Globus pallidus (tissue), 1 donor: ENCODE measurements around the gene HUNK.
A peak's percentile ranks its signal among the peaks of the same experiment; 100 is the strongest.
"Not testable (repeated sequence)": the region's sequence is repeated elsewhere in the genome, so short reads cannot be mapped to it uniquely, and the experiment has no call there.

Experiments
- DNase-seq: peaks from one replicate; pipeline ENCODE4 v3.0.0-alpha.2; 2015; ENCODE audit warnings: low spot score

HUNK gene

GRCh38 chr21:31997191-31997590 is 124.4 kb downstream of the HUNK start:
- DNase-seq = no peak

GRCh38 chr21:31999810-32000468 is 127.1 kb downstream of the HUNK start:
- DNase-seq = no peak

DNA sequence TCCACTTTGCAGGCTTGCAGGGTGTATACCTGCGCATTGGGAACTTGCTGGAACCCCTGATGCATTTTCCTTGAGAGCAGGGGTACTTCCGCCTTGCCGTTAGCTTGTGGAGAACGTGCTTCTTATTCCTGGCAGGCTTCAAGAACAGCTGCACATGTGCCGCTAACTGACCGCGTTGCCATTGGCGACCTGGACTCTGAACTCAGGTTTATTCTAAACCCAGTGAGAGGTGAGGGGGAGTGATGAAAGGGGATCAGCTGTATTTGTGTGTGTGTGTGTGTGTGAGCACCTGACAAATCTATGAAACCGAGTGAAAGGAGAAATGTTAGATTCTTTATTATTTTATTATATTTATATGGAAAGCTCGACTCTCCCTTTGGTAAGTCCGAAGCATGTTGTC is 128.6 kb downstream of the HUNK start:
- DNase-seq = no peak

- no peak for DNase-seq
Observed at GRCh38 chr21:32003411-32003810, 130.6 kb downstream of the HUNK start.

DNA sequence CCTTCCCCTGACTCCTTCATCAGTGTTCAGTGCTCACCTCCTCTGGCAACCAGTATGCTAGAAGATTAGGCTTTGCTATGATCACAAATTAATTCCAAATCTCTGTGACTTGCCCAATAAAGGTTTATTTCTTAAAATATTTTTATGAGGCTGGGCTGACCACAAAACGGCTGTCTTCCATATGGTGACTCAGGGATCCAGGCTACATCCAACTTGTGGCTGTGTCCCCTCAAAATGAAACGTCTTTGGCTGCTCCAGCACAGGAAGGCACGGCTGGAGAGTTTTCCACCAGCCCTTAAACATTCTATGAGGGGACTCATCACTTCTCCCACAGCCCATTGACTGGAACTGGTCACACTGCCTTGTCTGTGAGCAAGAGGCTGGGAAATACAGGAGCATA is 131.5 kb downstream of the HUNK start:
- no peak for DNase-seq

DNA sequence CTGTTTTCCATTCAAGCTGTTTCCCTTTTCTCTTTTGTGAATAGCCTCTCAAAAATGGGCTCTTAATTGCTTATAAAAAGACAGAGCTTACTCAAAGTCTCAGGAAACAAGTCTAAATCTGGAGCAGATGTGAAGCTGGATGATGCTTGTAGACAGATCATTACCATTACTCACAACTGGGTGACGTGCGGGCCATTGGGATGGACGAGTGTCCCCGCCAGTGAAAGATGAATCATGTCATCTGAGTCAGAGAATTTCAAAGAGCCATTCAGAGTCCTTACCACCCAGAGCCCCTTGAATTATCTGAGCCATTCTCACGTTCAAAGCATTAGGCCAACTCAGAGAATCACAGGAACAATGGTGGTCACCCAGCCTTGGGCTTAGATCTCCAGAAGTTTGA is 134.6 kb downstream of the HUNK start:
- no peak for DNase-seq

- no peak for DNase-seq
Observed at GRCh38 chr21:32008714-32009113, 135.9 kb downstream of the HUNK start.

DNA sequence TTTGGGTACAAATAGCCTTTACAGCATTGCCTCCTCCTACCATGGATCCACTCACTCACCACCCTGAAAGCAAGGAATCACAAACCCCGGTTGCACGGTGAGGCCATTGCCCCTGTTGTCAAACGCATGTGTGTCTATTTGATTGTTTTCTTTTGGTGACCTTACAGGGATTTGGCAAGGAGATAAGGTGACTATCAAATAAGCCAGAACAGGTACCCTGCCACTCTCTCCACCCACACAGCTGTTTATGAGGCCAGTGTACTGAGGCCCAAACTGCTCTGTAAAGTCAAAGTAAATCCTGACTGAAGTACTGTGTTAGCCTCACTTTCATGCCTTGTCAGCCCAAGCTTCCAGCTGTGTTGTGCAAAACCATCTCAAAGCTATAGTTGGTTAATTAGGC is 136.4 kb downstream of the HUNK start:
- DNase-seq = no peak

GRCh38 chr21:32015461-32016139 is 142.8 kb downstream of the HUNK start:
- no peak for DNase-seq

DNA sequence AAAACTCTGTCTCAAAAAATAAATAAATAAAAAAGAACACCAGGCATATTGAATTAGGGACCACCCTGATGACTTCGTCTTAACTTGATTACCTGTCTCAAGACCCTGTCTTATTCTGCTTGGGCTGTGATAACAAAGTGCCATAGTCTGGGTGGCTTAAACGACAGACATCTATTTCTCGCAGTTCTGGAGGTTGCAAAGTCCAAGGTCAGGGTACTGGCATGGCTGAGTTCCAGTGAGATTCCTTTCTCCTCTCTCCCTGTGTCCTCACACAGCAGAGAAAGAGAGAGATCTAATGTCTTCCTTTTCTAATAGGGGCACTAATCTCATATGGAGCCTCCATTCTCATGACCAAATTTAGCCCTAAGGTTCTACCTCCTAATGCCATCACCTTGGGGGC is 145.6 kb downstream of the HUNK start:
- DNase-seq = no peak

DNA sequence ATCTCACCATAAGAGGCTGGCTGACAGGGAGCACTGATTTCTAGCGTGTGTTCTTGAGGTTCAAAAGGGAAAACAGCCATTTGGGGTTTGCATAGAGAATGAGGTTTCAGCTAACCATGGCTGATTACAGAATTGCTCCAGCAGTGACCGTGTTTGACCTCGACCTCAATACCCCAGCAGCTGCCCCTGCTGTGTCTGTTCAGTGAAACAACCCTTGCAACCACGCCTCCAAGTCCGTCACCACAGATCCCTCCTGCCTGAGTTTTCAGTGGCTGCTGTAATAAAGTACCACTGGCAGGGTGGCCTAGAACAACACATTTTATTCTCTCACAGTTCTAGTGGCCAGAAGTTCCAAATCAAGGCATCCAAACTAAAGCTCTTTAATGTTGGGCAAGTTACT is 147.7 kb downstream of the HUNK start:
- DNase-seq = no peak

DNA sequence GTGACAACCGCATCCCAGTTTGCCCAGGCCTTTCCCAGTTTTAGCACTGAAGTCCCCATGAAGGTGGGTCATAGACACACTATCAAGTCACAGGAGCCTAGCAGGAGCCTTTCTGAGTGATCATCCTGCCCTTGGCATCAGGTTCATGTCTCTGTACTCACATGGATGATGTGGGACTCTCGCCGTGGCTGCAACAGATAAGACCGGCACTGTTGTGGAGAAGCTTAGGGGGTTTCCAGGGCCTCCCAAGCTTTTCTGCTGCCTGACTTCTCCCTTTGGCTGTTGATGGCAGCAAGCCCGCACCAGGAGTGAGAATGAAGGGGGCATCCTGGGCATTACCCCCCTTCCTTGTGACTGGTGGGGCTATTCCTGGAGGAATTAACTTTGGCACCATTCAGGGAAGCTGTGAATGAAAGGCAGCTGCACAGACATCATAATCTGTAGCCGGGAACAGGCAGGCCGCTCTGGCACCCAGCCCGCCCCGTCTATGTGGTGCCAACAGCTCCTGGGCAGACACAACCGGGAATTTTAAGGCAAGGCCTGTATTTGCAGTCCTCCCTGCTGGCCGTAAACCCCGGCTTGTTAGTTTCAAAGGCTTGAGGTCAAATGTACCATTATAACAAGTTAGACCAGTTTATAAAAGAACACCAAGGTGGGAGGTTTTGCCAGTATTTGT is 148.6 kb downstream of the HUNK start:
- DNase-seq = peak; percentile 39

DNA sequence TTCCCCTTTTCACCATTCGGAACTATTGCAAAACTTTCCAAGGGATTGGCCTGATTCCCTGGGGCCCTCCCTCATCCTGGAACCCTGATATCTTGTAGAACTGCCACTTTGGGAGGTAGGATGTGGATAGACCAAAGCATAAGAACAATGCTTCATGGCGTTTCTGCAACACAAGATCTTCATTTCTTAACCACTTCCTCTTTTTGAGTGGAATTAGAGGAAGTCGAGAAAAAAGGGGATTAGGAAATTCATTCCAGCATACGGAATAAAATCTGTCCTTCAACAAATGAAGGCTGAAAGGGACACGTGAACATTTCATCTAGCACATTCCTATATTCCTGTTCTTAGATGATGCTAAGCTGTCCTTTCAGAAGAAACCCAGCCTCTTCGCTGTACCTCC is 149.3 kb downstream of the HUNK start:
- DNase-seq = peak; percentile 27

DNA sequence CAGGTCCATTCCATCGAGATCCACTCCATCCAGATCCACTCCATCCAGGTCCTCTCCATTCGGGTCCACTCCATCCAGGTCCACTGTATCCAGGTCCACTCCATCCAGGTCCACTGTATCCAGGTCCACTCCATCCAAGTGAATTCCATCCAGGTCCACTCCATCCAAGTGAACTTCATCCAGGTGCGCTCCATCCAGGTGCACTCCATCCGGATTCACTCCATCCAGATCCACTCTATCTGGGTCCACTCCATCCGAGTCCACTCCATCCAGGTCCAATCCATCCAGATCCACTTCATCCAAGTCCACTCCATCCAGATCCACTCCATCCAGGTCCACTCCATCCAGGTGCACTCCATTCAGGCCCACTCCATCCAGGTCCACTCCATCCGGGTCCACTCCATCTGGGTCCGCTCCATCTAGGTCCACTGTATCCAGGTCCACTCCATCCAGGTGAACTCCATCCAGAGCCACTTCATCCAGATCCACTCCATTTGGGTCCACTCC is 157.4 kb downstream of the HUNK start:
- DNase-seq = no peak

DNA sequence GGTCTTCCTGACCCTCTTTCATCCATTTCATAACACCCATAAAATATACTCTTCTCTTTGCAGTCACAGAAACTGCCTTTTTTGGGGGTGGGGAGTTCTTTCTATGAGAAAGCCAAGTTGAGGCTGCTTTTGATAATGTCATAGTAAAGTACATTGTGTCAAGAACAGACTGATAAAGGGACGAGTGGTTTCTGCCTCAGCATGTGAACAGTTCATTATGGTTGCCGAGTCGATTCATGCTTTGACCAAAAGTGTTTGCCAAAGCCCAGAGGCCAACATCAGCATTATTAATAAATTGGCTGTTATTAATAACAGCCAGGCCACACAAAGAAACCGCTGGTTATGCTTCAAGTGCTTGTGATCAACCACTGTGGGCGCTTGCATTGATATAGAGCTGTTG is 162.0 kb downstream of the HUNK start:
- no peak for DNase-seq

DNA sequence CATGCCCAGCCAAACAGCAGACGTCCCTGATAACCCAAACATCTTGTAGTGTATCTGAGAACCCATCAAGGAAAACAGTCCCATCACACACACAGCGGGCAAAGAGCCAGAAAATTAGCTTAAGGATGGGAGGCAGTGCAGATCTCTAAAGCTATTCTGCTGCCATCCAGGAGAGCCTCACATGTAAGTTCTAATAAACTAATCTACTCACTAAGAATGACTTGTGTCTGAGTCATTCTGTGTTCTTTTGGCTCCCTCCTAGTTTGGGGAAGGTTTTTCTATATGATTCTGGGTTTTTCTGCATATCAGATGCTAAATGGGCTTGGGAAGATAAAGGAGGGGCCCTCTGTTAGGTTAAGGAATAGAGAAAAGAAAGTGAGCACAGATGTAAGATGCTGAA is 162.8 kb downstream of the HUNK start:
- DNase-seq = no peak

DNA sequence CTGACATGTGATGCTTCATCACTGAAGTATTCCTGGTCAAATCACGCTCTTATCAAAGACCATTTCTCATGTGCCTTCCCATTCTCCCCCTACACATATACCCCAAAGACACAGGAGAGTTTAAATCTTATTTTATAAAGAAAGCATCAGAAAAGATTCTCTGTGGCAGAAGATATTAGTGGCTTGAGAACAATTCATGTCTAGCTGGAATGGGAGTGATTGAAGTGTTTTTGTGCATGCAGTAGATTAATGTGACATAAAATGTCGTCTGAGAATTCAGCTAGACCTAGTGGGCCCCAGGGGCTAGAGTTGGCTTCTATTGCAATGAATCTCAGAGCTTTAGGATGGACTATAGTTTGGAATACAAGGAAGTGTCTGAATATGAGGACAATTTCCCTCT is 163.9 kb downstream of the HUNK start:
- DNase-seq = no peak

- not testable (repeated sequence) for DNase-seq
Observed at GRCh38 chr21:32038751-32039150, 165.9 kb downstream of the HUNK start.

- no peak for DNase-seq
Observed at GRCh38 chr21:32043458-32043857, 170.6 kb downstream of the HUNK start.

- DNase-seq = no peak
Observed at GRCh38 chr21:32044205-32045180, 171.7 kb downstream of the HUNK start.

DNA sequence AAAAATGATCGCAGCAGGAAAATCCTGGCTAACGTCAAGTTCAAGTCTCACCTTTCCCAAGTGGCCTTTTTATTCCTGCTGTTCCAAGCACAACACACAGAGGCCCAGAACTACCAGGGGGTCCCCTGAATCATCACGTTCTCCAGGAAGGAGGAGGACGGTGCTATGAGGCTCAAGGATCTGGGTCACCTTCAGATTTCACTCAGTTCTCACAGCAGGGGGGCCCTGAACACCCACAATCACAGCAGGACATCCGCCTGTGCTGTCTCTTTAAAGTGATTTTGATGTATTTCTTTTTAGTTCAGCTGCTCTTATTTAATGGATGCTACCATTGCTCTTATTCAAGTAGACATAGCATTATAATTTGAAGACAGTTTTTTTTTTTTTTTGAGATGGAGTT is 173.4 kb downstream of the HUNK start:
- DNase-seq = no peak

GRCh38 chr21:32048353-32048752 is 175.5 kb downstream of the HUNK start:
- DNase-seq = no peak
